Astrocyte of the cerebellum (primary cell): Measurements from ENCODE around the gene ATP1A2.
A peak's percentile ranks its signal among the peaks of the same experiment; 100 is the strongest.

ENCODE experiments used
- DNase-seq: peaks from one replicate; pipeline ENCODE4 v3.0.0-alpha.2; 2011; ENCODE audit warnings: low read depth
- H3K4me3 ChIP-seq: 2 replicates; pipeline ENCODE4 v1.5.1; 2011; ENCODE audit warnings: mild to moderate bottlenecking, low read depth, low read length, moderate library complexity
- CTCF ChIP-seq: IDR thresholded peaks from 2 replicates; pipeline ENCODE4 v1.5.1; 2012; ENCODE audit warnings: low read length, low read depth, moderate library complexity, mild to moderate bottlenecking; ENCODE audit errors: missing control alignments
- in situ Hi-C: cut with HindIII; loops from 2 replicates; pipeline ENCODE4 v1.10.0; 2017; ENCODE audit warnings: low sequenced_read_pairs

ATP1A2 gene

GRCh38 chr1:160158534-160158933 is 43.0 kb downstream of the ATP1A2 start:
- no peak for TF ChIP-seq CTCF
- DNase-seq: no peak
- in situ Hi-C loops: no loop called here
- H3K4me3 ChIP-seq: no peak overlapping the region

GRCh38 chr1:160159846-160160245 is 44.3 kb downstream of the ATP1A2 start:
- TF ChIP-seq CTCF: no peak
- in situ Hi-C loops: no loop called here

GRCh38 chr1:160161965-160162705 is 46.6 kb downstream of the ATP1A2 start:
- in situ Hi-C loops: no loop called here
- peak; percentile 75 for TF ChIP-seq CTCF
- H3K4me3 ChIP-seq: no peak overlapping the region
- DNase-seq: peak; percentile 33

More at GRCh38 chr1:160159846-160160245, 44.3 kb downstream of the ATP1A2 start:
- no peak overlapping the region for H3K4me3 ChIP-seq
- no peak for DNase-seq

- TF ChIP-seq CTCF: no peak
- DNase-seq: no peak
- H3K4me3 ChIP-seq: no peak overlapping the region
- in situ Hi-C loops: no loop called here
These were observed 47.4 kb downstream of the ATP1A2 start for GRCh38 chr1:160162931-160163330.

GRCh38 chr1:160163615-160164014 is 48.1 kb downstream of the ATP1A2 start:
- no peak for DNase-seq
- no peak overlapping the region for H3K4me3 ChIP-seq
- in situ Hi-C loops: no loop called here
- TF ChIP-seq CTCF: no peak

GRCh38 chr1:160164121-160164520 is 48.6 kb downstream of the ATP1A2 start:
- no peak for DNase-seq
- TF ChIP-seq CTCF: no peak
- H3K4me3 ChIP-seq: no peak overlapping the region
- in situ Hi-C loops: no loop called here
